Mucosa of descending colon (tissue), 3 donors: ENCODE results near the gene MACF1. TPM values are rescaled to one million over a fixed set of nuclear protein-coding genes. Genes with fewer than 3 reads are reported as not detected.

ENCODE experiments used
- ATAC-seq: fragments of 200-7000 bp; cut with Tn5 transposase; one replicate; pipeline ENCODE4 v1.9.1; 2020; ENCODE audit warnings: mild to moderate bottlenecking, moderate library complexity
- DNase-seq, 3 donors: peaks; one replicate each; pipeline ENCODE4 v3.0.0-alpha.2; 2020
- H3K36me3 ChIP-seq: fragments of 200-600 bp; one replicate; pipeline ENCODE4 v1.8.0; 2021; ENCODE audit warnings: low read depth, mild to moderate bottlenecking
- H3K4me1 ChIP-seq: fragments of 200-600 bp; one replicate; pipeline ENCODE4 v1.8.0; 2021; ENCODE audit warnings: low read depth, mild to moderate bottlenecking
- H3K4me3 ChIP-seq: fragments of 200-600 bp; one replicate; pipeline ENCODE4 v1.8.0; 2021; ENCODE audit warnings: mild to moderate bottlenecking
- H3K9me3 ChIP-seq: fragments of 200-600 bp; one replicate; pipeline ENCODE4 v1.8.0; 2021; ENCODE audit warnings: mild to moderate bottlenecking
- intact Hi-C, 2 donors: fragments of 100-400 bp; cut with DNase I in 1 of 2; cut with micrococcal nuclease in 1 of 2; formaldehyde crosslinking; loops; one replicate each; pipeline versions ENCODE4 v1.11.0 to v1.11.1; 2022; cut with DNase I, micrococcal nuclease
- total RNA-seq, 3 donors: library from RNA; stranded (reverse); fragmentation: NEBNext Ultra II Directional in 2 of 3; extraction: Animal tissue kit (Norgen Biotek cat#: 25700) in 2 of 3; gene quantifications; one replicate each; pipeline versions ENCODE4 v1.2.1 to v1.2.4, GENCODE V29; 2021 to 2023
- TF ChIP-seq, protein P1 (sequence below): fragments of 200-600 bp; IDR thresholded peaks from one replicate; pipeline ENCODE4 v1.8.0; 2022; ENCODE audit warnings: antibody characterized with exemption, mild to moderate bottlenecking
- donor health status: DM: no; HTN: no; CAD: no; lungs with moderate emphysema.
- donor health status: DM: no; HTN: no; CAD: no.
- donor health status: DM: no; HTN: yes; CAD: no.

Gene MACF1
- total RNA-seq, 3 donors from 2014 or later: 146 to 362 (median 156) TPM

DNA sequence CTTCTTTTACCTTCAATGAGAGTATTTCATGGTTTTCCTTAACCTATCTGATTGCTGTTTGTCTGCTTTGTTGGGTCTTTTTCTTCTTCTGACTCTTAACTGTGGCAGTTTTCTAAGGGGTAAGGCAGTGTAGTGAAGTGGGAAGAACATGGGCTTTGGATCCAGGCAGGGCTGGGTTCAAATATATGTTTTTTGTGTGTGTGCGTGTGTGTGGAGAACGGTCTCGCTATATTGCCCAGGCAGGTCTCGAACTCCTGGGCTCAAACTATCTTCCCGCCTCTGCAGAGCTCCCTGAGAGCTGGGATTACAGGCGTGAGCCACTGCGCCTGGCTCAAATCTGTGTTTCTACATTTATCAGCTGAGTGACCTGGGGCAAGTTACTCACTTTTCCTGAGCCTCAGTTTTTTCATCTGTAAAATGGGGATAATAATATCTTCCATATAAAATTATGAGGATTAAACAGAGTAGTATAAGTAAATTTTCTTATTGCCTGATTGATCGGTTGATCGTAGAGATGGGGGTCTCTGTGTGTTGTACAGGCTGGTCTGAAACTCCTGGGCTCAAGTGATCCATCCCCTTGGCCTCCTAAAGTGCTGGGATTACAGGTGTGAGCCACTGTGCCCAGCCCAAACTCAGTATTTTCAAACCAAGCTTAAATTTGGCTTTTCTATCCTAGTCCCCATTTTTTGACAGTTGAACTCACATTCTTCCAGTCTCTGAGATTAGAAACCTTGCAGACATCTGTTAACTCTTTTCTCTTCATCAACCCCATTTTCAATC lies 36.0 kb upstream of the MACF1 start:
- intact Hi-C loops: no loop called here
- Histone ChIP-seq H3K36me3 (no peaks in the 10 kb centered on the region), H3K4me1 (no peaks in the 10 kb centered on the region), H3K4me3 (no peak overlapping the region), H3K9me3 (no peaks in the 10 kb centered on the region)
- TF ChIP-seq, protein P1, sequence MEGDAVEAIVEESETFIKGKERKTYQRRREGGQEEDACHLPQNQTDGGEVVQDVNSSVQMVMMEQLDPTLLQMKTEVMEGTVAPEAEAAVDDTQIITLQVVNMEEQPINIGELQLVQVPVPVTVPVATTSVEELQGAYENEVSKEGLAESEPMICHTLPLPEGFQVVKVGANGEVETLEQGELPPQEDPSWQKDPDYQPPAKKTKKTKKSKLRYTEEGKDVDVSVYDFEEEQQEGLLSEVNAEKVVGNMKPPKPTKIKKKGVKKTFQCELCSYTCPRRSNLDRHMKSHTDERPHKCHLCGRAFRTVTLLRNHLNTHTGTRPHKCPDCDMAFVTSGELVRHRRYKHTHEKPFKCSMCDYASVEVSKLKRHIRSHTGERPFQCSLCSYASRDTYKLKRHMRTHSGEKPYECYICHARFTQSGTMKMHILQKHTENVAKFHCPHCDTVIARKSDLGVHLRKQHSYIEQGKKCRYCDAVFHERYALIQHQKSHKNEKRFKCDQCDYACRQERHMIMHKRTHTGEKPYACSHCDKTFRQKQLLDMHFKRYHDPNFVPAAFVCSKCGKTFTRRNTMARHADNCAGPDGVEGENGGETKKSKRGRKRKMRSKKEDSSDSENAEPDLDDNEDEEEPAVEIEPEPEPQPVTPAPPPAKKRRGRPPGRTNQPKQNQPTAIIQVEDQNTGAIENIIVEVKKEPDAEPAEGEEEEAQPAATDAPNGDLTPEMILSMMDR: no peak
- DNase-seq (no peak), ATAC-seq (no peak)

DNA sequence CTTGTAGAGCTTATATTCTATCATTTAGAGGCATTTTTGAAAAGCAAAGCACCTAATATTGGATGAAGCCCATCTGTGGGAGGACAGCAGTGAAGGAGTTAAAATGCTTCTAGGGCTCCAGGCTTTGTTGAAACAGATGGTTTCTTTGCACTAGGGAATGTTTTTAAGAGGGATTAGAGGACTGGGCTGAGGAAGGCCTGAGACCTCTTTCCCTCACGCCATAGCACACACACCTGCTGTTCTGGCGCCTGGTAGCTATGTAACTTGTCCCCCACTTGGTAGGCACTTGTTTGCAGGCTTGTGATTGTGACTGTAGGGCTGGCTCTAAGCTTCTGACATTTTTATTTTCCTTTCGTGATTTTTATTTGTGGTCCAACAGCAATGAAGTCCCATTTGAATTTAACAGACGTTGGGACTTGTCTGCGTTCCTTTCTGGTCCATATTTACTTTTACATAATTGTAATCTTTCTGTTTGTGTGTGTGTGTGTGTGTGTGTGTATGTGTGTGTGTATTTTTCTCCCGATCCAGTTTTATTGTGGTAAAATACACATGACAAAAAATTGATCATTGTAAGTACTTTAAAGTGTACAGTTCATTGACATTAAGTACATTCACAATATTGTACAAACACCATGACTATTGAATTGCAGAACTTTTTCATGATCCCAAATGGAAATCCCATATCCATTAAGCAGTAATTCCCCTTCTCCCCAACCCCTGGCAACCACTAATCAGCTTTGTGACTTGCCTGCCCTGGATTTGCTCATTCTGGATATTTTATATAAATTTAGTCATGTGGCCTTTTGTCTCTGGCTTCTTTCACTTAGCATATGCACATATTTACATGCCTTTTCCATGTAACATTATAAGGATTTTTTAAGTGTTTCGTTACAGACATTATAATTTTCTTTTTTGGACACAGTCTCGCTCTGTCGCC lies 33.5 kb upstream of the MACF1 start:
- Histone ChIP-seq H3K36me3 (no peaks in the 10 kb centered on the region), H3K4me1 (no peaks in the 10 kb centered on the region), H3K4me3 (no peak overlapping the region), H3K9me3 (no peaks in the 10 kb centered on the region)
- TF ChIP-seq, protein P1: no peak
- intact Hi-C loops: no loop called here
- no peak for DNase-seq
- peak; percentile 21 for ATAC-seq

DNA sequence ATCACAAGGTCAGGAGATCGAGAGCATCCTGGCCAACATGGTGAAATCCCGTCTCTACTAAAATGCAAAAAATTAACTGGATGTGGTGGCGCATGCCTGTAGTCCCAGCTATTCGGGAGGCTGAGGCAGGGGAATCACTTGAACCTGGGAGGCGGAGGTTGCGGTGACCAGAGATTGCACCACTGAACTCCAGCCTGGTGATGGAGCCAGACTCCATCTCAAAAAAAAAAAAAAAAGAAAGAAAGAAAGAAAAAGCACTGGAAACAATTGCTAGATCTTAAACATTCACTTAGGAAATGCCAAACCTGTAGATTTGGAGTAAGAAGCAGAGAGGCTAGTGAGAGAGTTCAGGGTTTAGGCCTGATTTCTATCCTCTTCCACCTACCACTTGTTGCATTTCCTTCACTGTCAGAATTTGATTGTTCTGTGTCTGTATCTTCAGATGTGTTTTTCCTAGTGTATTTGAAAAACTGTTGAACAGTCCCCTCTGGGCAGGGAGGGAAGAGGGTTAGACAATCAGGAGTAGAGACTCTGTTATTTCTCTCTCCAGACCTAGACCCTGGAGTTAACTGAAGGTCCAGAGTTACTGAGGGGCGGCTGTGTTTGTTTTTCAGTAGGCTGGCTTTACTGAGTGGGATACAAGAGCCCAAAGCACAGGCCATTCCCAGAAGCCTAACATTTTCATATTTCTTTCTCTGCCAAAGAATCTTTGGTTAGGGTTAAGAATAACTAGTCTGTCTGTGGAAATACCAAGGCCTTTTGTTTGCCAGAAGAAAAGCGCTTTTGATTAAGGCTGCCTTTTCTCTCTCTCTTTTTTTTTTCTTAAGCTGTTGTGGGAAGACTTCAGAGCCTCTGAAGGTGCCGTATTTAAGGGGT lies 31.1 kb upstream of the MACF1 start:
- ATAC-seq (no peak), DNase-seq (no peak)
- Histone ChIP-seq H3K36me3 (no peaks in the 10 kb centered on the region), H3K4me1 (peaks cover 2% of the 10 kb centered on the region), H3K9me3 (no peaks in the 10 kb centered on the region), H3K4me3 (no peak overlapping the region)
- intact Hi-C loops: no loop called here
- TF ChIP-seq, protein P1: no peak

GRCh38 chr1:39173995-39174380 lies 30.5 kb upstream of the MACF1 start:
- Histone ChIP-seq H3K4me1 (peaks cover 8% of the 10 kb centered on the region), H3K9me3 (no peaks in the 10 kb centered on the region), H3K4me3 (no peak overlapping the region), H3K36me3 (no peaks in the 10 kb centered on the region)
- no peak for DNase-seq
- TF ChIP-seq, protein P1: no peak
- no peak for ATAC-seq
- intact Hi-C loops: no loop called here

DNA sequence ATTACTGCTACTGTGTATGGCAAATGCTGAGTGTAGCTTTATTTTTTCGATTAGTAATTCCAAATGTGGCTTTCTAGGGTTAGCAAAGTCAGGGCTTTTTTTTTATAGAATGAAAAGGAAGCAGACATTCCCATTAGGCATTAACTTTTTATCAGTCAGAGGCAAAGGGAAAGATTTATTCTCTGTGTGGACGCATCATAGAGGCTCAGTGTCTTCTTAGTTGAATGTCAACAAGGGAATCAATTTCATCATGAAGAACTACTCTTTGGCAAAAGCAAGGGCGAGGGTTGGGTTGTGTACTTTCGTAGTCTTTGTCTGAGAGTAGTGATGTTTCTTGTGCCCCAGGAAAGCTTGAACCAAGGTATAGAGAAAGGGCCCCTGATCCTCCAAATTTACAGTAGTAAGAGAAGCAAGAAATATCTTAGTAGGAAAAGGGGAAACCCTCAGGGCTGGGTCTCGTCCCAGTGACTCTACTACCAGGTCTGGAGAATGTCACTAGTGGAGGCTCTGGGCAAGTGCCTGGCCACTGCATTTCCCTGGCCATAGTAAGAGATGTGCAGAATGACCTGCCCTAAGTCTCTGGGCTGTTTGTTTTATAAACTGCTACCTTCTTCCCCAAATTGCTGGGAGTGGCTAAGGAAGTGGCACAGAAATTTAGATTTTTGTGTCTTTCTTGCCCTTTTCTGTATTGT lies 30.0 kb upstream of the MACF1 start:
- Histone ChIP-seq H3K4me3 (no peak overlapping the region), H3K4me1 (peaks cover 8% of the 10 kb centered on the region), H3K36me3 (no peaks in the 10 kb centered on the region), H3K9me3 (no peaks in the 10 kb centered on the region)
- no peak for DNase-seq
- TF ChIP-seq, protein P1: no peak
- intact Hi-C loops: no loop called here
- no peak for ATAC-seq
